Measurements from ENCODE around the gene FHL3.

Gene FHL3

GRCh38 chr1:38030596-38031512, 25.5 kb upstream of the FHL3 start:
- H3K9me3 ChIP-seq (ENCODE audit: control insufficient read depth, low read depth, low read length) = no peaks in the 10 kb centered on the region
- no peak overlapping the region for H3K27ac ChIP-seq (ENCODE audit: low read length)
- no peak overlapping the region for H3K9ac ChIP-seq (ENCODE audit: low read length)
- no peaks in the 10 kb centered on the region for H3K27me3 ChIP-seq (ENCODE audit: control insufficient read depth, insufficient read depth, low read length)
- H3K36me3 ChIP-seq (ENCODE audit: control insufficient read depth, low read depth, low read length) = peaks cover 4% of the 10 kb centered on the region
- H3K4me3 ChIP-seq (ENCODE audit: low read length) = no peak overlapping the region
- H3K4me1 ChIP-seq (ENCODE audit: control insufficient read depth, low read depth, low read length) = peaks cover 24% of the 10 kb centered on the region

- Histone ChIP-seq H3K27ac (ENCODE audit: low read length) (no peak overlapping the region), H3K4me1 (ENCODE audit: control insufficient read depth, low read depth, low read length) (peaks cover 24% of the 10 kb centered on the region), H3K36me3 (ENCODE audit: control insufficient read depth, low read depth, low read length) (peaks cover 14% of the 10 kb centered on the region), H3K9ac (ENCODE audit: low read length) (no peak overlapping the region), H3K27me3 (ENCODE audit: control insufficient read depth, insufficient read depth, low read length) (no peaks in the 10 kb centered on the region), H3K4me3 (ENCODE audit: low read length) (peak overlapping the region; percentile 14), H3K9me3 (ENCODE audit: control insufficient read depth, low read depth, low read length) (no peaks in the 10 kb centered on the region)
These were observed 24.6 kb upstream of the FHL3 start for GRCh38 chr1:38029685-38030511.

GRCh38 chr1:38029081-38029681, 23.9 kb upstream of the FHL3 start:
- no peak overlapping the region for H3K27ac ChIP-seq (ENCODE audit: low read length)
- H3K4me3 ChIP-seq (ENCODE audit: low read length) = peak overlapping the region; percentile 14
- H3K9me3 ChIP-seq (ENCODE audit: control insufficient read depth, low read depth, low read length) = no peaks in the 10 kb centered on the region
- H3K4me1 ChIP-seq (ENCODE audit: control insufficient read depth, low read depth, low read length) = peaks cover 24% of the 10 kb centered on the region
- H3K27me3 ChIP-seq (ENCODE audit: control insufficient read depth, insufficient read depth, low read length) = no peaks in the 10 kb centered on the region
- no peak overlapping the region for H3K9ac ChIP-seq (ENCODE audit: low read length)
- H3K36me3 ChIP-seq (ENCODE audit: control insufficient read depth, low read depth, low read length) = peaks cover 18% of the 10 kb centered on the region

DNA sequence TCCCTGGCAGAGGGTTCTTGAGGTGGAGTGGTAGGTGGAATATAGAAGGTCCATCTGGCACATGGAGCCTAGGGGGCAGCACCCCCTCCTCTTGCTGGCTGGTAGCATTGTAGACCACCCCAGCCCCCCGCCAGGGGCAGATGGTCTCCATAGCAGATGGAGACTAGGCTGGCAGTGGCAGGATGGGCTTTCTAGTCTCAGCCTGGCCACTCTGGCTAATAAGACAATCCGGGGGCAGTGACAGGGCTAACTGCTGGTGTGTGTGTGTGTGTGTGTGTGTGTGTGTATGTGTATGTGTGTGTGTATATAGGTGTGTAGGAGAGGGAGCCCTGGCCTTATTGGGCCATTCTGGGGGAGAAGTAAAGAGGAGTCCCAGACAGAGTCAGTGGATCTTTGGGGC, 23.4 kb upstream of the FHL3 start:
- H3K27ac ChIP-seq (ENCODE audit: low read length) = no peak overlapping the region
- H3K4me1 ChIP-seq (ENCODE audit: control insufficient read depth, low read depth, low read length) = peaks cover 24% of the 10 kb centered on the region
- H3K4me3 ChIP-seq (ENCODE audit: low read length) = no peak overlapping the region
- no peaks in the 10 kb centered on the region for H3K27me3 ChIP-seq (ENCODE audit: control insufficient read depth, insufficient read depth, low read length)
- H3K9me3 ChIP-seq (ENCODE audit: control insufficient read depth, low read depth, low read length) = no peaks in the 10 kb centered on the region
- H3K36me3 ChIP-seq (ENCODE audit: control insufficient read depth, low read depth, low read length) = peaks cover 22% of the 10 kb centered on the region
- H3K9ac ChIP-seq (ENCODE audit: low read length) = no peak overlapping the region

DNA sequence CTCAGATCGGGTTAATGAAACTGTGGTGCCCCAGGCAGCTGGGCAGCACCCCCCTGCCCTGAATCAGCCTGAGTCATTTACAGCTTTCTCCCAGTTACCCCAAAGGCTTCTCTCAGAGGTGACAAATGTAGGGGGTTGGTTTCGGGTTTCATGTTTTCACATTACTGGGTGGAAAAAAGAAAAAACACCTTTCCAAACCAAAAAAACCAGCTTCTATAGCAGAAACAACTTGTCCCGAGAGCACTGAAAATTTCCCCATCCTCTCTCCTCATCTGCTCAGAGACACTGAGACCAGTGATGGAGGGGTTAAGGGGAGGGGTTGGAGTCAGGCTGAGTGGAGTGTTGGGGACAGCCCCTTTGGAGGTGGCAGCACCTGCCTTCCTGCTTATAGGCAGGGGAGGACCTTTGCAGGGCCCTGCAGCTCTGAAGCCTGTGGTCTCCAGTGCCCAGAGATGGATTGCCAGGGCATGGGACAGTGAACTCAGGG, 22.8 kb upstream of the FHL3 start:
- peaks cover 24% of the 10 kb centered on the region for H3K4me1 ChIP-seq (ENCODE audit: control insufficient read depth, low read depth, low read length)
- H3K4me3 ChIP-seq (ENCODE audit: low read length) = no peak overlapping the region

DNA sequence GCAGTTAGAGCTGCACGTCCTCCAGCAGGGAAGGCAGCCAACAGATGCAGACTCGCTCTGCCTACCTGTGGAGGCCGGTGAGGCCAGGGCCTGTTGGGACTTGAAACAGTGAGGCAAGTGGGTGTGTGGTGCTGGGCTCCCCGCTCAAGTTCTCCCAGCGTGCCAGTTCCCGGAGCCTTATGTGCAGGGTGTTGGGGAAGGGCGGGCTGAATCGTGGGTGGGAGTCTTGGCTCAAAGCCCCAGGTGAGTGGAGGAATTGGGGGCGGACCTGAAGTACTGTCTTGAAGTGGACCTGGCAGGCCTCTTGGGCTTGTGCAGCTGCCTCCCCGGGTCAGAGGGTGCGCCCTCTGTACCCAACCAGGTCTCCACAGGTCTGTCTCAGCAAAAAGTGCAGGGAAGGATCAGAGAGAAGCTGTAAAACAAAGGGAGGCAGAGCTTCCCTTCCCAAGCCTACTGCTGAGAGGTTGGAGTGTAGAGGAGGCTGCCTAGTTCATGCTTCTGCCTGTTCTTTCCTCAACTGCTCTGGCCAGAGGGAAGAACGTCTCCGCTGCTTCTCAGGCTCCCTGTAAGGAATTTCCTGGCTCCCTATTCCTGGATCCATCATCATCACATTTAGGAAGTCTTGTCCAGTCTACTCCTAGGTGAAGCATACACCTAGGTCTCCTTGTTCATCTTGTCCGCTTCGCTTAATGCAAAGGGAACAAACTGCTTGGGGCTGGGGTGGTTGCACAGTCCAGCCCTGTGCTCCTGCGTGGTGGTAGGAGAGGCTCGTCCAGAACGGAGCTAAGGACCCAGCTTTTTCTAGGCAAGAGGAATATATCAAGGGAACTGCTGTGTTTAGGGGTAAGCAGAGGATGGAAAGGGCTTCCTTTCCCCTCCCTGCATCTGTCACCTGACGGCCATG, 22.1 kb upstream of the FHL3 start:
- H3K27me3 ChIP-seq (ENCODE audit: control insufficient read depth, insufficient read depth, low read length) = no peaks in the 10 kb centered on the region
- peaks cover 24% of the 10 kb centered on the region for H3K4me1 ChIP-seq (ENCODE audit: control insufficient read depth, low read depth, low read length)
- H3K9ac ChIP-seq (ENCODE audit: low read length) = no peak overlapping the region
- H3K36me3 ChIP-seq (ENCODE audit: control insufficient read depth, low read depth, low read length) = peaks cover 35% of the 10 kb centered on the region
- no peak overlapping the region for H3K27ac ChIP-seq (ENCODE audit: low read length)
- no peak overlapping the region for H3K4me3 ChIP-seq (ENCODE audit: low read length)
- H3K9me3 ChIP-seq (ENCODE audit: control insufficient read depth, low read depth, low read length) = no peaks in the 10 kb centered on the region

More for the DNA sequence above, 22.8 kb upstream of the FHL3 start:
- no peaks in the 10 kb centered on the region for H3K27me3 ChIP-seq (ENCODE audit: control insufficient read depth, insufficient read depth, low read length)
- no peak overlapping the region for H3K9ac ChIP-seq (ENCODE audit: low read length)
- H3K27ac ChIP-seq (ENCODE audit: low read length) = no peak overlapping the region
- H3K9me3 ChIP-seq (ENCODE audit: control insufficient read depth, low read depth, low read length) = no peaks in the 10 kb centered on the region
- peaks cover 28% of the 10 kb centered on the region for H3K36me3 ChIP-seq (ENCODE audit: control insufficient read depth, low read depth, low read length)

DNA sequence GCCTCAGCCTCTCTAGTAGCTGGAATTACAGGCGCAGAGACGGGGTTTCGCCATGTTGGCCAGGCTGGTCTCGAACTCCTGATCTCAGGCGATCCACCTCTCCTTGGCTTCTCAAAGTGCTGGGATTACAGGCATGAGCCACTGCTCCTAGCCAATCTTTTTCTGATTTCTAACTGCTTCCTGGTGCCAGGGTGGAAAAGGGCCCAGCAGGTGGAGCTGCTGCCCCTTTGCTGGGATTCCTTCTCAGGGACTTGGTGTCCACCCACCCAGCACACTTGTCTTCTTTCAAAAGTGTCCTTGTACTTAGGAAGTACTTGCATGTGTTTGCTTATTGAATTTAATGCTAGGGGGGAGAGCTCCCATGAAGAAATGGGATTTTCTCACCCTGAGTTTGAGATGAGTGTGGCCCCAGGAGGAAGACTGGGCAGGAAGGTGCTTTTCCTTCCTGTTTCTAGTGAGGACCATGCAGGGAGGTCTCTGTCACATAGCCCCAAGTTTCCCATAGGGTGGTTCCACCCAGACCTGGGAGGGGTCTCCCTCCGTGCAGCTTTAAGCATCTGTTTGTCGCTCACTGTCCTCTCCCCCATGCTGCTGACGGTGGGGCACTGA, 21.4 kb upstream of the FHL3 start:
- no peak overlapping the region for H3K9ac ChIP-seq (ENCODE audit: low read length)
- peaks cover 24% of the 10 kb centered on the region for H3K4me1 ChIP-seq (ENCODE audit: control insufficient read depth, low read depth, low read length)
- H3K9me3 ChIP-seq (ENCODE audit: control insufficient read depth, low read depth, low read length) = no peaks in the 10 kb centered on the region
- H3K27ac ChIP-seq (ENCODE audit: low read length) = no peak overlapping the region
- no peaks in the 10 kb centered on the region for H3K27me3 ChIP-seq (ENCODE audit: control insufficient read depth, insufficient read depth, low read length)
- no peak overlapping the region for H3K4me3 ChIP-seq (ENCODE audit: low read length)
- H3K36me3 ChIP-seq (ENCODE audit: control insufficient read depth, low read depth, low read length) = peaks cover 42% of the 10 kb centered on the region

- Histone ChIP-seq H3K4me1 (ENCODE audit: control insufficient read depth, low read depth, low read length) (peaks cover 24% of the 10 kb centered on the region), H3K27me3 (ENCODE audit: control insufficient read depth, insufficient read depth, low read length) (no peaks in the 10 kb centered on the region), H3K4me3 (ENCODE audit: low read length) (no peak overlapping the region), H3K27ac (ENCODE audit: low read length) (no peak overlapping the region), H3K9me3 (ENCODE audit: control insufficient read depth, low read depth, low read length) (no peaks in the 10 kb centered on the region), H3K9ac (ENCODE audit: low read length) (no peak overlapping the region), H3K36me3 (ENCODE audit: control insufficient read depth, low read depth, low read length) (peaks cover 52% of the 10 kb centered on the region)
These were observed 20.4 kb upstream of the FHL3 start for GRCh38 chr1:38025664-38026063.

DNA sequence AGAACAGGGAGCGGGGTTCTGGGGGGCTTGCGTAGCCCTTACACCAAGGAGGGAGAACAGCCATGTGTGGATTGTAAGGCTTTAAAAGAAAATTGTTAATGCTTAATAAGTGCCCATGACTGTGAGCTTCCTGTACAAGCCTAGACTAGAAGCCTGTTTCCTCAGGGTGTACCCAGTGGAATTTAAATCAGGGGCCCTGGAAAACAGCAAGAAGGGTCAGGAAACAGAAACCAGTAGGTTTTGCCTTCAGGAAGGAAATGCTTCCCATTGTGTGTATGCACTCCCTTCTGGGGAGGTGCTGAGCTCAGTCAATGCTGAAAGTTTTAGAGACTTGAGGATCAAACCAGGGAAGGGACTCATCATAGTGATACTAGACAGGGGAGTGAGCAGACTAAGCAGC, 19.9 kb upstream of the FHL3 start:
- Histone ChIP-seq H3K9ac (ENCODE audit: low read length) (no peak overlapping the region), H3K27me3 (ENCODE audit: control insufficient read depth, insufficient read depth, low read length) (no peaks in the 10 kb centered on the region), H3K4me3 (ENCODE audit: low read length) (no peak overlapping the region), H3K9me3 (ENCODE audit: control insufficient read depth, low read depth, low read length) (no peaks in the 10 kb centered on the region), H3K36me3 (ENCODE audit: control insufficient read depth, low read depth, low read length) (peaks cover 56% of the 10 kb centered on the region), H3K4me1 (ENCODE audit: control insufficient read depth, low read depth, low read length) (peaks cover 21% of the 10 kb centered on the region), H3K27ac (ENCODE audit: low read length) (no peak overlapping the region)

DNA sequence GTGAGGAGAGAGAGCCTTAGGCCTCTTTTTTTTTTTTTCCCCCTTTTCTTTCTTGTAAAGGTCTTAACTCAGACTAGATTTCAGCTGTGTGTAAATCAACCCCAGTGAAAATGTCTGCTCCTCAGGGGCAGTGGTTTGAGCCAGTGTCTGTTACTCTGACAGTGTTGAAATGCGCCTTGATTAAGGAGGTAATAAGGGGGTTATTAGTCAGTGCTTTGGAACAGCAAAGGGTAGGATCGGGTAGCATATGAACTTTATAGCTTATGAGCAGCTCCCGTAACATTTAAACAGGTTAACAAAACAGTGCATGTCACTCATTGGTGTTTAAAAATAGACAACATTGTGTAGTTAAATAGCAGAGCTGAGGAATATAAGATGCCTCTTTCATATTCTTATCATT, 17.5 kb upstream of the FHL3 start:
- H3K4me3 ChIP-seq (ENCODE audit: low read length) = no peak overlapping the region
- no peaks in the 10 kb centered on the region for H3K4me1 ChIP-seq (ENCODE audit: control insufficient read depth, low read depth, low read length)
- no peaks in the 10 kb centered on the region for H3K27me3 ChIP-seq (ENCODE audit: control insufficient read depth, insufficient read depth, low read length)
- H3K9me3 ChIP-seq (ENCODE audit: control insufficient read depth, low read depth, low read length) = no peaks in the 10 kb centered on the region
- H3K27ac ChIP-seq (ENCODE audit: low read length) = no peak overlapping the region
- H3K36me3 ChIP-seq (ENCODE audit: control insufficient read depth, low read depth, low read length) = peaks cover 77% of the 10 kb centered on the region
- H3K9ac ChIP-seq (ENCODE audit: low read length) = no peak overlapping the region

Measured in iPS-18a (cell line).